Right lobe of liver (tissue), 4 donors: Measurements from ENCODE around the gene NCEH1.

Experiments used
- POLR2A ChIP-seq: fragments of 450-650 bp; IDR thresholded peaks from one replicate; pipeline ENCODE4 v1.6.1; 2017; ENCODE audit warnings: antibody characterized with exemption, mild to moderate bottlenecking
- TF ChIP-seq, protein P1 (sequence below), 4 donors: fragments of 200-600 bp in 3 of 4; fragments of 450-650 bp in 1 of 4; IDR thresholded peaks; one replicate each; pipeline versions ENCODE4 v1.5.1 to v1.8.0; 2016 to 2022; ENCODE audit warnings: antibody characterized with exemption in 4 of 4, mild to moderate bottlenecking in 2 of 4
- donor health status: DM: no; HTN: no; CAD: no.
- donor health status: DM: no; HTN: no; CAD: no.
- donor health status: DM: no; HTN: yes; CAD: no.

DNA sequence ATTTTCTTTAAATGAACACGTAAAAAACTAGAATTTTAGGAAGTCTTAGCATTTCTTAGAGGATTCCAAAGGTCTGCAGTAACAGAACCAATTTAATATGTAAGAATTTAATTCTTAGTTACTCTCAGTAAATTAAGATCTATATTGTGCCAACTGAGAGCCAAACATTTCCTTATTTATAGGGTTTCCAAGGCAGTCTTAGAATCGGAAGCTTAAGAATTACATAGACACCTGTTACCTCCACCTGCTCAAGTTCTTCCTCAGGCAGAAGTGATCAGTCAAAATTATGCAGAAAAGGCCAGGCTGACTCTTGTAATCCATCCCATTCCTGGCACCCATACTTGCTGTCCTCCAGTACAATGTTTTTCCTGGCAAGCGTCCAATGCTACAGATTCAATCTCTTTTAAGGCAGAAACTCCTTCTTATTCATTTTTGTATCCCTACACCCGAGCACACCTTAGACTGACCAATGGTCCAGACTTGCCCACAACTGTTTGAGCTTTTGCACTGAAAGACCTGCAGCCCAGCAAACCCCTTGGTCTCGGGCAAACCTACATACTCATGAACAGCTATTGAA lies 64.3 kb downstream of the NCEH1 start:
- TF ChIP-seq POLR2A: no peak
- TF ChIP-seq, protein P1, sequence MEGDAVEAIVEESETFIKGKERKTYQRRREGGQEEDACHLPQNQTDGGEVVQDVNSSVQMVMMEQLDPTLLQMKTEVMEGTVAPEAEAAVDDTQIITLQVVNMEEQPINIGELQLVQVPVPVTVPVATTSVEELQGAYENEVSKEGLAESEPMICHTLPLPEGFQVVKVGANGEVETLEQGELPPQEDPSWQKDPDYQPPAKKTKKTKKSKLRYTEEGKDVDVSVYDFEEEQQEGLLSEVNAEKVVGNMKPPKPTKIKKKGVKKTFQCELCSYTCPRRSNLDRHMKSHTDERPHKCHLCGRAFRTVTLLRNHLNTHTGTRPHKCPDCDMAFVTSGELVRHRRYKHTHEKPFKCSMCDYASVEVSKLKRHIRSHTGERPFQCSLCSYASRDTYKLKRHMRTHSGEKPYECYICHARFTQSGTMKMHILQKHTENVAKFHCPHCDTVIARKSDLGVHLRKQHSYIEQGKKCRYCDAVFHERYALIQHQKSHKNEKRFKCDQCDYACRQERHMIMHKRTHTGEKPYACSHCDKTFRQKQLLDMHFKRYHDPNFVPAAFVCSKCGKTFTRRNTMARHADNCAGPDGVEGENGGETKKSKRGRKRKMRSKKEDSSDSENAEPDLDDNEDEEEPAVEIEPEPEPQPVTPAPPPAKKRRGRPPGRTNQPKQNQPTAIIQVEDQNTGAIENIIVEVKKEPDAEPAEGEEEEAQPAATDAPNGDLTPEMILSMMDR (IDR thresholded peaks at IDR 0.05): no peak
